Activated CD8-positive, alpha-beta memory T cell treated with anti-CD3 and anti-CD28 coated beads for 48 hours (primary cell): Measurements from ENCODE around the gene SH3RF3.
"Not testable (repeated sequence)": the region's sequence is repeated elsewhere in the genome, so short reads cannot be mapped to it uniquely, and the experiment has no call there.

ENCODE experiments used
- DNase-seq, 3 experiments: peaks; one replicate each; pipeline ENCODE4 v3.0.0-alpha.2; 2020; ENCODE audit warnings: low read depth in 2 of 3, low spot score in 2 of 3

Gene SH3RF3

GRCh38 chr2:109128616-109129355 lies at the start of gene SH3RF3:
Gene SH3RF3, plus strand, starts transcription at chr2:109129205.
- peak in 2 of 3 experiments; percentile 13 to 14 for DNase-seq

- no peak for DNase-seq
Measured at GRCh38 chr2:109079590-109079989, 49.4 kb upstream of the SH3RF3 start.

- DNase-seq = no peak
Measured at GRCh38 chr2:109080109-109080508, 48.9 kb upstream of the SH3RF3 start.

GRCh38 chr2:109080757-109081156 lies 48.2 kb upstream of the SH3RF3 start:
- no peak for DNase-seq

GRCh38 chr2:109081374-109081773 lies 47.6 kb upstream of the SH3RF3 start:
- no peak for DNase-seq

GRCh38 chr2:109083771-109084170 lies 45.2 kb upstream of the SH3RF3 start:
- DNase-seq = no peak

- DNase-seq = no peak
Measured at GRCh38 chr2:109084341-109084740, 44.7 kb upstream of the SH3RF3 start.

GRCh38 chr2:109085912-109086742 lies 42.9 kb upstream of the SH3RF3 start:
- DNase-seq = no peak

- DNase-seq = no peak
Measured at GRCh38 chr2:109086743-109087020, 42.3 kb upstream of the SH3RF3 start.

GRCh38 chr2:109087055-109087663 lies 41.8 kb upstream of the SH3RF3 start:
- no peak for DNase-seq

GRCh38 chr2:109089602-109090300 lies 39.3 kb upstream of the SH3RF3 start:
- no peak for DNase-seq

GRCh38 chr2:109091526-109091925 lies 37.5 kb upstream of the SH3RF3 start:
- no peak for DNase-seq

- DNase-seq = no peak
Measured at GRCh38 chr2:109094144-109094543, 34.9 kb upstream of the SH3RF3 start.

GRCh38 chr2:109098251-109098920 lies 30.6 kb upstream of the SH3RF3 start:
- no peak for DNase-seq

- DNase-seq = no peak
Measured at GRCh38 chr2:109098921-109099273, 30.1 kb upstream of the SH3RF3 start.

- no peak for DNase-seq
Measured at GRCh38 chr2:109102588-109103233, 26.3 kb upstream of the SH3RF3 start.

- DNase-seq = no peak
Measured at GRCh38 chr2:109105113-109105512, 23.9 kb upstream of the SH3RF3 start.

GRCh38 chr2:109108740-109109139 lies 20.3 kb upstream of the SH3RF3 start:
- no peak for DNase-seq

GRCh38 chr2:109109342-109109741 lies 19.7 kb upstream of the SH3RF3 start:
- DNase-seq = no peak

GRCh38 chr2:109110170-109110569 lies 18.8 kb upstream of the SH3RF3 start:
- no peak for DNase-seq

- DNase-seq = not testable (repeated sequence)
Measured at GRCh38 chr2:109117181-109117580, 11.8 kb upstream of the SH3RF3 start.
